ENCODE measurements around the gene NFILZ. TPM values are rescaled to one million over a fixed set of nuclear protein-coding genes. Genes with fewer than 3 reads are reported as not detected.

Gene NFILZ
- total RNA-seq, 1 experiment from 2014 or later: not detected

- H3K9me2 ChIP-seq (ENCODE audit: insufficient read depth): no peaks in the 10 kb centered on the region
- H4K20me1 ChIP-seq (ENCODE audit: insufficient read depth): no peaks in the 10 kb centered on the region
- H3K27ac ChIP-seq (ENCODE audit: low read depth, low read length): no peak overlapping the region
- H3K27me3 ChIP-seq (ENCODE audit: insufficient read depth, low read length): no peaks in the 10 kb centered on the region
- no TSS peak for BruUV-seq (replicated peaks)
- ChIA-PET CTCF (no interaction called here), POLR2A (no interaction called here), RAD21 (ENCODE audit: low non-redundant PET in 1 of 2, low total read pairs in 2 of 2, uncharacterized antibody in 2 of 2, unreplicated experiment in 2 of 2) (no interaction called here)
- DNase-seq (ENCODE audit: low read depth, low spot score): no peak
- TF ChIP-seq EGR1 (IDR thresholded peaks at IDR 0.05; ENCODE audit: low read depth): no peak
- TF ChIP-seq SP1 (IDR thresholded peaks at IDR 0.05; ENCODE audit: low read depth): no peak
- TF ChIP-seq POLR2A (IDR thresholded peaks at IDR 0.05; ENCODE audit: borderline replicate concordance, extremely low read depth, insufficient read depth, insufficient read length): no peak
- TF ChIP-seq REST (IDR thresholded peaks at IDR 0.05; ENCODE audit: low read depth): no peak
- no peak for TF ChIP-seq CBX3 (IDR thresholded peaks at IDR 0.05; ENCODE audit: low read depth)
- TF ChIP-seq EZH2phosphoT487 (IDR thresholded peaks at IDR 0.05; ENCODE audit: borderline replicate concordance): no peak
- TF ChIP-seq ELF1 (IDR thresholded peaks at IDR 0.05; ENCODE audit: borderline replicate concordance, low read depth): no peak
- no peak for TF ChIP-seq RAD21 (IDR thresholded peaks at IDR 0.05; ENCODE audit: low read depth)
- TF ChIP-seq ZFX (IDR thresholded peaks at IDR 0.05): no peak
- H3K4me2 ChIP-seq (ENCODE audit: low read length): peak overlapping the region; percentile 66; the same call in 1 of the 2 replicates
- H3K9ac ChIP-seq (ENCODE audit: low read length): no peak overlapping the region
- no peak overlapping the region for H3K4me3 ChIP-seq (replicated peaks in 1 of 2; ENCODE audit: low read depth in 1 of 2, low read length in 2 of 2)
- no peaks in the 10 kb centered on the region for H3K9me3 ChIP-seq (ENCODE audit: control insufficient read depth in 1 of 2, insufficient read depth in 1 of 2, low read depth in 1 of 2, low read length in 2 of 2)
- H3K79me2 ChIP-seq (ENCODE audit: insufficient read depth, low read length): no peaks in the 10 kb centered on the region
- peaks cover 3 to 19% of the 10 kb centered on the region in 2 experiments; a peak in 3 of 4 replicates for H3K4me1 ChIP-seq (ENCODE audit: control insufficient read depth in 1 of 2, insufficient read depth in 2 of 2, low read length in 2 of 2)
- no peak overlapping the region for H2AFZ ChIP-seq (ENCODE audit: low read depth, low read length, poor library complexity, severe bottlenecking)
- intact Hi-C loops (cut with micrococcal nuclease): no loop called here
- no peaks in the 10 kb centered on the region for H3K36me3 ChIP-seq (ENCODE audit: control insufficient read depth in 1 of 2, insufficient read depth in 2 of 2, low read length in 2 of 2)
- no peak for ATAC-seq
These were observed 12.4 kb upstream of the NFILZ start for GRCh38 chr19:8617984-8618383.

Measured in HCT116 (cell line).